CD4-positive, alpha-beta T cell treated with Interleukin-12 subunit alpha and Interleukin-12 subunit beta, for 1 hour (primary cell): ENCODE results near the gene MYO16.
"Not testable (repeated sequence)": the region's sequence is repeated elsewhere in the genome, so short reads cannot be mapped to it uniquely, and the experiment has no call there.

Experiments
- DNase-seq: peaks from one replicate; pipeline ENCODE4 v3.0.0-alpha.2; 2020

MYO16 gene

DNA sequence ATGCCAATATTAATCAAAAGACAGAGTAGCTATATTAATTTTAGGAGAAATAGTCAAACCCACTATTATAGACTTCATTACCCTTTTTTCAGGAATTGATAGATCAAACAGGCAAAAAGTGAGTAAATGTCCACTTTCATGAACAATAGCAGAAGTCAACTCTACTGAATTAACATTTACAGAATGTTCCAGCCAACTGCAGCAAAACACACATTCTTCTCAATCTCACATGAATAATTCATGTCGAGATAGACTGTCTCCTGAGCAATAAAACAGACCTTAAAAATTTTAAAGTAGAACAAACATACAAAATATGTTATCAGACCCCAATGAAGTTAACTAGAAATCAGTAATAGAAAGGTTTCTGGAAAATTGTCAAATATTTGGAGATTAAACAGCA lies 118.4 kb downstream of the MYO16 start:
- DNase-seq, result no peak

DNA sequence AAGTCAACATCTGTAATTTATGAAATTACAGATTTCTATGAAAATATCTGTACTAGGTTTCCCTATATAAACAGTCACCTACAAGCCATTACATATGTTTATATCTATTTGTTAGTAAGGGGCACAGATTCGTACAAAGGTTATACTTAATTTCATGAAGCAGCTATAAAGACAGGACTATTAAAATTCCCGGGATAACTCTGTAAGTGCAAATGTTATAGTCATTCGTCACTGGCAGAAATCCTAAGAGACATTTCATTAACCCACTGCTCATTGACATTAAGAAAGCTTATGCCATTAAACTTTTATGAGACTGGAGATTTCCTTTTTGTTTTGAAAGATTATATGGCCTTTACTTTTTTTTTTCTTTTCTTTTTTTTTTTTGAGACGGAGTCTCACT lies 122.9 kb downstream of the MYO16 start:
- no peak for DNase-seq

DNA sequence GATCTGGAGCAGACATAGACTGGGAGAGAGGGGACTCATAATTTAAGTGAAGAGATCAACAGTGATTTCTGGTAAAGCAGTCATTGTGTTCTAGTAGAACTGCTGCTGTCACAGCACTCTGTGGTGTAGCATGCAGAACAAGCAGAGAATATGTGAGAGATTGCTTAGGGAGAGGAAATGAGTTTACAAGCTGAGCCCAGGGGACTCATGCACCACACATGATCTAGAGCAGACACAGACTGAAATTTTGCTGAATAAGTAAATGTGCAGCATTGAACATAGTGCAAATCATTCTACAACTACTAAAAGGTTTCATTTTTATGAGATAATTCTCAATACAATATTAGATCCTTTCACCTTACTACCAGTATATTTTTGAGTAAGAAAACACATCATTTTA lies 125.7 kb downstream of the MYO16 start:
- no peak for DNase-seq

DNA sequence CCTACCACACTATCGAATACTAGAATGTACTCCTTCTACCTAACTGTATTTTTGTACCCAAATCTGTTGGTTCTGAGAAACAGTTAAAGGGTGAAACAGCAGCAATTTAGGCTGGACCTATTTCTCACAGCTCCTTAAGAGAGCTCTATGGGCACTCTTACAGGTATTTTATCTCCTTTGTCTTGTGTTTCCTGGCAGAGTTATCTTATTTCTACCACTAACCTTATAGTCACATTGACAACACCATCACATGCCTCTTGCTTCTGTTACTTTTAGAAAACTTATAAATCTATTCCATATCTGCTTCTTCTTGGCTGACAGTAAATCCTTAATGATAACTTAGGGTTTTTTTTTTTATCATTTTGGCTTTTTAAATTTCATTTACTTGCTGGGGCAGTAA lies 130.7 kb downstream of the MYO16 start:
- DNase-seq, result no peak

DNA sequence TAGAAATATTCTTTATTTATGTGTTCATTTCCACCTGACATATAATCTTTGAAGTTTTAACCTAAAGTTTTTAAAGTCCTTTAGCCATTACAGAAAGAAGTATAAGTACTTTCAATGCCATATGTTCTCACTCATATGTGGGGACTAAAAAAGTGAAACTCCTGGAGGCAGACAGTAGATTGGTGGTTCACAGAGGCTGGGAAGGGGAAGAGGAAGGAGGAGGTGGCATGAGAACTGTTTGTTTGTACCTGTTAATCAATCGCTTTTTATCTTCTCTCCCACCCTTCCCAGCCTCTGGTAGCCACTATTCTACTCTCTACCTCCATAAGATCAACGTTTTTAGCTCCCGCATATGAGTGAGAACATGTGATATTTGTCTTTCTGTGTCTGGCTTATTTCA lies 131.1 kb downstream of the MYO16 start:
- no peak for DNase-seq

DNA sequence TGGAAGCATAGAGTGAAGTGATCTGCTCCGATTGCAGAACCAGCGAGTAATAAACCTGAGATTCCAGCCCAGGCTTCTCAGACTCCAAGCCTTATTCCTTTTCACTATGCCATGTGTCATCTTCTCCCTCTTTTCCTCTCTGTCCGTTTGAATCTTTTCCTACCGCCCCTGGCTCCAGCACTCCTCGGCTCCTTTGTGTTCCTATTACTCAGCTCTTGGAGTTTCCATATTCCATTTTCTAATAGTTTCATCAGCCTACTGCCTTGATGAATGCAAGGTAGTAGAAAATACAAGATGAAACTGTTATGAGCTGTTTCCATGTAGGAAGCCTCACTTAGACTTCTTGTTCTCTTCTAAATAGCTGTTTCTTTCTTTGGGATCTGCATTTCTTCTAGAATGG lies 138.6 kb downstream of the MYO16 start:
- no peak for DNase-seq

DNA sequence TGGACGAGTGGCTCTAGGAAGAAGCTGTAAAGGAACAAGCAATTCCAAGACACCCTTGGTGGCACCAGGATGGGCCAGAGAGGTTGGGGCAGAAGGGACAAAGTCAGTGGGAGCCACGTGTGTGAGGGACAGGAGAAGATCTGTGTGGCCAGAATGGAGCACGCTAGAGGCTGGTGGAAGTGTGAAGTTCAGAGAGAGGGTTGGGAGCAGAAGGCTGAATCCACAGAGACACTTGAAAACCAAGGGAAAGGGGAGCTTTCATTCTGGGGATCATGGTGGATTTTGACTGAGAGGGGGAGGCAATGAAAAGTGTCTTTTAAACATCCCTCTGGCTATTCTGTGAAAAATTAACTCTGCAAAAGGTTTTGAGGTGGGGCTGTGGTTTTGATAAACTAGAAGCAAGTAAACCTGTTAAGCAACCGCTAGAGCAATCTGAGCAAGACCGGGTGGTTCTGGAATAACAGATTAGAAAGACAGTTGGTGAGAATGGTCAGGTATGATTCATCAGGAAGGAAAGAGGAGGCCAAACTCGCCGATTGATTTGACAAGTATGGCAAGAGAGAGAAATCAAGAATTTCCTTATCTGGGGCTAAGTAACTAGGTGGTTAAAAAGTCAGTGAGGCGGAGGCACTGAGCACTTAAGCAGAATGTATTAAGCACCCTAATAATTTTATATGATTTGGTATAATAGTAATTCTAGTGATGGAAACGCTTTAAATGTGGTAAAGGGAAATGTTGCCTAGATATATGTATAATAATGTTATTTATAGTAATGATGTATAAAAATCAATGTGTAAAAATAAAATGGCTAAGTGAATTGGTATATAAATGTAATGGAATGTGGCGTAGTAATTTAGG lies 140.0 kb downstream of the MYO16 start:
- DNase-seq, result no peak

DNA sequence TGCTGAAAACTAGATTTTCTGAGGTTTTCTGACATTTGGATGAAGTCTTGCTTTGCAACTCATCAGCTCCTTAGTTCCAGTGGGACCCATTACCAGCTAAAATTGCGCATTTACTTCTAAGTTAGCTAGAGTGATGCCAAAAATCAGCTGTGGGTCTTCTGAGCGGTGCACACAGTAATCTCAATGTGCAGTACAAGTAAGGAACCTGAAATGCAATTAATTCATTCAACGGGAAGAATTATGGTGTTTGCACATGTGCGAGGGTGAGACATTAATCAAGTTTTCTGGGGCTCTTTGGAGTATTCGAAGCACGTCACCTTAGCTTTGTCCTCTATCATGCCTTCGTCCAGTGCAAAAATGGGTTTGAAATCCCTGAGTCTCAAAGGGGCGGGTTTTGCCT lies 146.2 kb downstream of the MYO16 start:
- no peak for DNase-seq

DNA sequence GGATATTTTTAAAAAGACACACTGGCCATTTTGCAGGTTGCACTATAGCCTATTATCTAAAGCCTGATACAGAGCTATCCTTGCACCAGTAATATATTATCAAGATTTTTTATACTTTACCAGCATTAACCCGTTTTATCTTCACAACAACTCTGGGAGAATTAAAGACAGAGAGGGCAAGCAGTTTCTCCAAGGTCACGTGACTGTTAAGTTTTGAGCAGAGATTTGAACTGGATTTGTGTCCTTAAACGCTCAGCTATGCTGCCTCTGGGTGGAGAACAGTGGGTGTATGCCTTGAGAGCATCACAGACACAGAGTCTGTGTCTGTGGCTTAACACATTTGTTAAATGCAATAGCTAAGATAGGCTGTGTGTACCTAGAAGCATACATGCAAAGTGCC lies 147.2 kb downstream of the MYO16 start:
- DNase-seq, result no peak

DNA sequence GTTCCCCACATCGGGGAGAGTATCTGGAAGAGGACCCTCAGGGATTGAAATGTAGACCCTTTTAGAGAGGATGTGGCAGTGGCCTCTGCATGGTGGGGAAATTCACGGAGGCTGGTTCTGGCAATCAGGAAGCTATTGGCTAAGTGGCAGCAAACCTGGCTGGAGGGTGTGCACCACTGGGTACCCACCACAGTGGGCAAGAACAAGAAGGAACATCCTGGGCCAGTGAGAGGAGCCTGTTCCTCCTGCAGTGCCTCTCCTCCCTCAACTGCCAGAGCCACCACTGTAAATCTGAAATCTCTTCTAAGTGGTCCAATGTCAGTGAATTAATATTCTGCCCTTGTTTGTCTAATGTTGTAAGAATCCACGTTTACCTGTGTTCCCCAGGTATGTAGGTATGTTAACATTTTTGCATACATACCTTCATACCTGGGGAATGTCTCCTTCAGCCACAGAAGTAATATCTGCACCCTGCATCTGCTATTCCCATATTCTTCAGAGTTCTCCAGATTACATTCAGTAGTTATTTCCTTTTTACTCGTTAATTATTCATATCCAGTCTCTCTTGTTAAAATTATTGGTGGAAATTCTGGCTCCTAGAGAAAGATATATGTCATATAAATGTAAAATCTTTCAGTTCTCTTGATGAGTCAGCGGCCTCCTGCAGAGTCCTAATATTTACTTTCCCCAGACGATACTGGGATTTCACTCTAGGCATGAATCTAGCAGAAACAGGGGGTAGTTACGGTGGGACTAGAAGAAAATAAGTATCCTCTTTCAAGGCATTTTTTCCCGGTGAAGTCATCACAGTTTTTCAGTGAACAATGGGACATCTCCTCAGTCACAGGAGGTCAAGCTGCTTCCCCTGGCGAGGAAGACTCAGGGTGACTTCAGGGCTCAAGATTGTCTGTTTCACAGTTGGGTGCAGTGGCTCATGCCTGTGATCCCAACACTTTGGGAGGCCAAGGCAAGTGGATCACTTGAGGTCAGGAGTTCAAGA lies 148.3 kb downstream of the MYO16 start:
- DNase-seq, result no peak

DNA sequence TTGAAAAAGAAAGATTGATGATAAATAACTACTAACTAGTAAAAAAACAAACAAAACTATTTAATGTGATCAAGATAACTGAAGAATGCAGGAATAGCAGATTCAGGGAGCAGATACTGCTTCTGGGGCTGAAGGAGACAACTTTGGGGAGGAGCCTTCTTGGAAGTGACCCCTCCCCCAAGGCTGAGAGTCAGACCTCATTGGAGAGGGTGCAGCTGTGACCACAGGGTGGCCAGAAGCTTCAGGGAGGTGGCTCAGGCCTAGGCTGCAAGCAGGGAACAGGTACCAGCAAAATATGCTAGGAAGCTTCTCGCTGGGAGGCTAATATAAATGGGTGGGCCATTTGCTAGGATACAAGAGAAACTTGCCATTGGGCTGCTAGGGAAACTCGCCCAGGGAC lies 149.9 kb downstream of the MYO16 start:
- DNase-seq, result no peak

DNA sequence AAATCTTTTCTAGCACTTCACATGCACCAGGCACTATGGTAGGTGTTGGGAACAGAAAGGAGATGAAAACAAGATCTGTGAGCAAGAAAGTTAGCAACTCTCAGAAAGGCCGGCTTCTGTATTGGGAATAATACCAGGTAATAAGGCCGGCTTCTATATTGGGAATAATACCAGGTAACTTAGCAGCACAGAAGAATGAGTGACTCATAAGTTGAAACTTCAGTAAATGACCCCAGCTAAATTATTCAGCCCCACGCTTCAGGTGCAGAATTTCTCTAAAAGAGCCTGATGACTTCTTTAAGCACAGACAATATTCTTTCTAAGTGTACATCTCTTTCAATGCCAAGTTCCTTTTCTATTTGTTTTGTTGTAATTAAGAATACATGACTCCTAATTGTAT lies 151.3 kb downstream of the MYO16 start:
- DNase-seq, result no peak

DNA sequence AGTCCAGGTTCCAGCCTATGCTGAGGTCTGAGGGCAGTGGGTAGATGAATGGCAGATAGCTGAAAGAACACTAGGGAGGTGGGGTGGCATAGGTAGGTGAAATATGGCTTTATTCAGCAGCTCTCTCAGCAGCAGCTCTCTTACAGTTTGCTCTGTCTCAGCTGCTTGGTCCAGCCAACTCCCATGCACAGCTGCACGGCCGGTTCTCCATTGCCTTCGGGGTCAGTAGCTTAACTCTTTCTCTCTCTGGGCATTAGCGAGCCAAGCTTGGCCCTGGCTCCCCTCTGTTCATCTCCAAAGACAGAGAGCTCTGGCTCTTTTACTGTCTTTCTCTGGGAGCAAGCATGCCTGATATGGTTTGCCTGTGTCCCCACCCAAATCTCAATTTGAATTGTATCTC lies 151.9 kb downstream of the MYO16 start:
- no peak for DNase-seq

DNA sequence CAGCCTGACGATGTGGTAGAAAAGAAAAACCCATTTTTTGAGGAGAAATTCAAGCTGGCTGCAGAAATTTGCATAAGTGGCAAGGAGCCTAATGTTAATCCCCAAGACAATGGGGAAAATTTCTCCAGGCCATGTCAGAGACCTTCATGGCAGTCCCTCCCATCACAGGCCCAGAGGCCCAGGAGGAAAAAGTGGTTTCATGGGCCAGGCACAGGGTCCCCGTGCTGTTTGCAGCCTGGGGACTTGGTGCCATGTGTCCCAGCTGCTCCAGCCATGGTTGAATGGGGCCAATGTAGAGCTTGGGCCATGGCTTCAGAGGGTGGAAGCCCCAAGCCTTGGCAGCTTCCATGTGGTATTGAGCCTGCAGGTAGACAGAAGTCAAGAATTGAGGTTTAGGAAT lies 153.1 kb downstream of the MYO16 start:
- DNase-seq, result not testable (repeated sequence)

DNA sequence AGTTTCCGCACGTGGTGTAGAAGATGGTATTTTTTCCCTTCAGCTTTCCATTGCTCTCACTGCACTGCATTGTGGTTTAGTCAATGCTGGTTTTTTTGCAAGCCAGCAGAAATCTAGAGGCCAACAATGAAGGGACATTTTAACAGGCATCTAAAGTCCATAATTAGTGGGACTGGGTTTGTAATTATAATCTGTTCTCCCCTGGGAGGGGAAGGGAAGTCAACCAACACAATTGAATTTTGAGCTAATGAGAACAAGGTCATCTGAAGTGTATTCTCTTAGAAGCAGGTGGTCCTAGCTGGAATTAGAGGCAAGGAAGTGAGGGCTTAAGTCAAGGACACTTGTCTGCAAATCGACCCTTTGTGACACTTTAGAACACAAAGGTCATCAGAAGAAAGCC lies 156.4 kb downstream of the MYO16 start:
- no peak for DNase-seq

DNA sequence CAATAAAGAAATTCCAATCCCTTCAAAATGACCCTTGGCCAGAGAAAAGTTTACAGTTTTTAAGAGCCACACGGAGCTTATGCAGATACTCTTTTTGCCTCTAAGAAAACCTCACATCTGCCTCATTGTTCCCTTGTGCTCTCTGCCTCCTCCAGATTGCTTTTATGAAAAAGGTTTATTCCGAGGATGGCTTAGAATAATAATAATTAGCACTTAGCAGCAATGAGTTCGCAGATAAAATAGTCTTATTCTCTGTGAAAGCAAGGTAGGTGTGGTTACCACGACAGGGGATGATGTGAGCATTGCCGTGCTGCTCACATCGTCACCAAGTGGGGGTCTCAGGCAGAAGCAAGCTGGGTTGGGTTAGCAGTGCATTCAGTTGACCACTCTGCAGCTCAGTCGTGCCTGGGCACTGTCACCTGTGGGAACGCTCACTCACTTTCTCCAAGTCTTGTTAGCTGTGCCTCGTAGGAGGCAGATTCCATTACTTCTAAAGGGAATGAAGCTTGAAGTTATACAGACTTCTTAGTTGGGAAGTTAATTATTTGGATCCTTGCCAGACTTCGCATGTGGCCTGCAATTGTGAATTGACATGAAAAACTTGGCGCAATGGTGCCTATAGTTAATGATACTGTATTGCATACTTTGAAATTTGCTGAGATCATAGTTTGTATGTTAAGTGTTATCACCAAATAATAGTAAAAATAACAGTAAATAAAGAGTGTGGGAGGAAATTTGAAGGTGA lies 157.2 kb downstream of the MYO16 start:
- DNase-seq, result no peak

DNA sequence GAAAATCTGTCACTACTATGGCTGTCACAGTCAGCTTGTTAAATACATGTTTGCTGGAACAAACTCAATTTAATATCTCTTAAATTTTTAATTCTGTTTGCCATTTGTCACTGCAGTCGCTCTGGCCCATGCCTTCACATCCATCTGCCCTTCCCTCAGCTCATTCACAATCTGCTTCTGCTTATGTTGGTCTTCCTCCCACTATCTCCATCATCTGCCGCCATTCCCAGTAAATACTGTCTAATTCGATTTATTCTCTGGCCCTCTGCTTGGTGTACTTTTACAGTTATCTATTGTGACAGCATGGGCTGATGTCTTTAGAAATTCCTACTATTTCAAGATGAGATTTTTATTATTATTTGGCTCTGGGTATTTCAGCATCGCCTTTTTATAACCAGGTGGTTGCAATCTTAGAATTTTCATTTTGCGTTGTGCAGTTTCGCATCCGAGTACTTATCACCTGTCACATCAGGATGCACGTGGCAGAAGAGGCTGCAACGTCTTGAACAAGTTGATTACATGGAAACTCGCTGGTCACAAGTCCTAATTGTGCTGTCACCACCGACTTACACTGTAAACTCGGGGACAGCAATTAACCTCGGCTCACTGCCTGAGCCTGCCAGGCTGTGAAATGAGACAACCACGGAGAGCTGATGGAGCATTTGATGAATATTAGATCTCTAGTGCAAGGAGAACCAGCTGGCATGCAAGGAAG lies 158.4 kb downstream of the MYO16 start:
- no peak for DNase-seq

DNA sequence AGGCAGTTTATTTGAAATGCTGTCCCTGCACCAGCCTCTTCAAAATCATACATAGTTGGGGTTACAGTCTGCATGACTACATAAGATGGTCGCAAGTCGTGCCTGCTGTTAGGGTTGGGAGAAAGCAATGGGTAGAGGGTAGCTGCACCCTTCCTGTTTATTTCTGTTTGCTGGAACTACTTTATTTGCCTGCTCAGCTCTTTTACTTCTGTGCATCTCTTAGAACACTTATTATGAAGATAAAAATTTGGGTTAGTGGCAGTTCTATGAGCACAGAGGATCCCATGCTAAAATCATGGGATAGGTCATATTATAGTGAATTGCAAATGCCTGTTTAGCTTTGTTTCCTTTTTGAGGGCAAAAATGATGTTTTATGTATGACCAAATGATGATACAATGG lies 160.1 kb downstream of the MYO16 start:
- DNase-seq, result no peak

DNA sequence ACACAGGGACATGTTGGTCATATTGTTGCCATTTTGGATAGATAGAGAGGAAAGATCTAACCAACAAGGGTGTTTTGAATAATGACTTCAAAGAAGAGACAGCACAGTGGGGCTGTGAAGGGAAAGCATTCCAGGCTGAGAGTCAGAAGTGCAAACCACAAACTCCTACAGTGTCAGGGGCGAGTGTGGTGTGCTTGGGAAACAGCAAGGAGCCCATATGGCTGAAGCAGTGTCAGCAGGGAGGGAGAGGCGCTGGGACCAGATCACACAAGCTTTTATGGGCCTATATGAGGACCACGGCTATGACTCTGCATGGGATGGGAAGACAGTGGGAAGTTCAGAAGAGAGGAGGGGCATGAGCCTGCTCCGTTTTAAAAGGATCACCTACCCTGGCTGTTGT lies 166.4 kb downstream of the MYO16 start:
- no peak for DNase-seq

DNA sequence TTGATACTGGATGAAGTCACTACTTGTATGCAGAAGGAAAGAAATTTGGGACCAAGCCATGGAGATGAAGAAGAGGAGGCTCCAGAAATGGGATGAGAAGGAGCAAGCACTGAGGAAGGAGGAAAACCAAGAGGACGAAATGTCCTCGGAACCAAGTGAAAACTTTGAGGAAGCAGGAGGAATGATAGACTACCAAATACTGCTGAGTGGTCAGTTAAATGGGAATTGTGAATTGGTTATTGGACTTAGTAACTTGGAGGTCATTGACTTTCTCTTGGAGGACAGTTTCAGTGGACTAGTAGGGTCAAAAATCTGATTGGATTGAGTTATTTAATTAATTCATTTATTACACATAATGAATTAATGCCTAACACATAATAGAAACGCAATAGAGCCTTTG lies 167.9 kb downstream of the MYO16 start:
- no peak for DNase-seq

DNA sequence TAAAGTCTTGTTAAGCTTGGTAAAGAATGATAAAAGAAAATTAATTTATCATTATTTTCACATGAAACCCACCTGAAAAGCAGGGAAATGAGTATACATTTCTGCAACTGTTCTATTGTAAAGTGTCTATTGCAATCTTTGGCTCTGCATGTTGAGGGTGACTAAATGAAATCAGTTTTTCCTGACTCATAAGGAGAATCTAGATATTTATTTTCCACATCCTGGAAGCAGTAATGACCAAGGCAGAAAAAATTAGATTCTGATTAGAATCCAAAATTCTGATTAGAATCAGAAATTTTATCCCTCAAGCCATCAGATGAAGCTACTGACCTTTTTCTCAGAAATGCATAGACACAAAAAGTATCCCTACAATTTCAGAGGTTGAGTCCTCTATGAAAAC lies 178.4 kb downstream of the MYO16 start:
- no peak for DNase-seq

DNA sequence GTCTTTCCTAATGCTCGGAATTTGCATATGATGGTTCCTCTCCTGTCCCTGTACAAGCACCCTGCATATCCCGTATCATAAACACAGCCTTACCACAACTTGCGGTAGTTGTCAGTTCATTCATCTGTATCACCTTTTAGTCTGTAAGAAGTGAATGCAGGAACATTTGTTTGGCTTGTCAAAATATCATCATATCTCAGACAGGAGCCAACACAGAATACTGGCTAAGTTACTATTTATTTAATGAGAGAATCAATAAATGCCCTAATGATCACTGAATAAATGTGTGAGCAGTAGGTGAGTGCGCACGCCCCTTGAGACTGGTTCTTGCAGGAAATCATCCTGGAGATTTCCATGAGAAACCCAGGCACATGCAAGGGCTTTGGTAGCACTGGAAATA lies 182.8 kb downstream of the MYO16 start:
- no peak for DNase-seq

DNA sequence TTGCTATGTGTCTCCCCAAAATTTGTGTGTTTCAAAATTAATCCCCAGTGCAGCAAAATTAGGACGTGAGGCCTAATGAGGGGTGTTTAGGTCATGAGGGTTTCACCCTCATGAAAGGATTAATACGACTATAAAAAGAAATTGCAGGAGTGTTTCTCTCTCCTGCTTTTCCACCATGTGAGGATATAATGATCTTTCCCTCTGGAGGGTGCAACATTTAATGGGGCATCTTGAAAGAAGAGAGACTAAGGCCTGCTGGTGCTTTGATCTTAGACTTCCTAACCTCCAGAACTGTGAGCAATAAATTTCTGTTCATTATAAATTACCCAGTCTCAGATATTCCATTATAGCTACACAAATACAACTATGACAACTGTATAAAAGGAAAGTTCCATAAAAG lies 183.2 kb downstream of the MYO16 start:
- DNase-seq, result no peak
